SK-N-MC (cell line): ENCODE results near the gene LRRC4B.
"Not testable (repeated sequence)": the region's sequence is repeated elsewhere in the genome, so short reads cannot be mapped to it uniquely, and the experiment has no call there.

Experiments used
- EZH2 ChIP-seq: fragments of 200-600 bp; sonication (generic); IDR thresholded peaks from one replicate; pipeline ENCODE4 v1.6.1; 2017; ENCODE audit warnings: antibody characterized with exemption
- POLR2AphosphoS5 ChIP-seq: IDR thresholded peaks from 2 replicates; pipeline ENCODE4 v1.6.1; 2012; ENCODE audit warnings: mild to moderate bottlenecking, low read depth, low read length, borderline replicate concordance

GRCh38 chr19:50612504-50613404, 44.5 kb upstream of the LRRC4B start:
- not testable (repeated sequence) for TF ChIP-seq POLR2AphosphoS5, EZH2
